Stimulated activated CD4-positive, alpha-beta T cell treated with anti-CD3 and anti-CD28 coated beads, Interleukin-4, amount 100 ng/mL, for 1 hour (primary cell): ENCODE results near the gene CLCA2.

ENCODE experiments used
- DNase-seq: peaks from one replicate; pipeline ENCODE4 v3.0.0-alpha.2; 2020

Gene CLCA2, protein sequence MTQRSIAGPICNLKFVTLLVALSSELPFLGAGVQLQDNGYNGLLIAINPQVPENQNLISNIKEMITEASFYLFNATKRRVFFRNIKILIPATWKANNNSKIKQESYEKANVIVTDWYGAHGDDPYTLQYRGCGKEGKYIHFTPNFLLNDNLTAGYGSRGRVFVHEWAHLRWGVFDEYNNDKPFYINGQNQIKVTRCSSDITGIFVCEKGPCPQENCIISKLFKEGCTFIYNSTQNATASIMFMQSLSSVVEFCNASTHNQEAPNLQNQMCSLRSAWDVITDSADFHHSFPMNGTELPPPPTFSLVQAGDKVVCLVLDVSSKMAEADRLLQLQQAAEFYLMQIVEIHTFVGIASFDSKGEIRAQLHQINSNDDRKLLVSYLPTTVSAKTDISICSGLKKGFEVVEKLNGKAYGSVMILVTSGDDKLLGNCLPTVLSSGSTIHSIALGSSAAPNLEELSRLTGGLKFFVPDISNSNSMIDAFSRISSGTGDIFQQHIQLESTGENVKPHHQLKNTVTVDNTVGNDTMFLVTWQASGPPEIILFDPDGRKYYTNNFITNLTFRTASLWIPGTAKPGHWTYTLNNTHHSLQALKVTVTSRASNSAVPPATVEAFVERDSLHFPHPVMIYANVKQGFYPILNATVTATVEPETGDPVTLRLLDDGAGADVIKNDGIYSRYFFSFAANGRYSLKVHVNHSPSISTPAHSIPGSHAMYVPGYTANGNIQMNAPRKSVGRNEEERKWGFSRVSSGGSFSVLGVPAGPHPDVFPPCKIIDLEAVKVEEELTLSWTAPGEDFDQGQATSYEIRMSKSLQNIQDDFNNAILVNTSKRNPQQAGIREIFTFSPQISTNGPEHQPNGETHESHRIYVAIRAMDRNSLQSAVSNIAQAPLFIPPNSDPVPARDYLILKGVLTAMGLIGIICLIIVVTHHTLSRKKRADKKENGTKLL

DNA sequence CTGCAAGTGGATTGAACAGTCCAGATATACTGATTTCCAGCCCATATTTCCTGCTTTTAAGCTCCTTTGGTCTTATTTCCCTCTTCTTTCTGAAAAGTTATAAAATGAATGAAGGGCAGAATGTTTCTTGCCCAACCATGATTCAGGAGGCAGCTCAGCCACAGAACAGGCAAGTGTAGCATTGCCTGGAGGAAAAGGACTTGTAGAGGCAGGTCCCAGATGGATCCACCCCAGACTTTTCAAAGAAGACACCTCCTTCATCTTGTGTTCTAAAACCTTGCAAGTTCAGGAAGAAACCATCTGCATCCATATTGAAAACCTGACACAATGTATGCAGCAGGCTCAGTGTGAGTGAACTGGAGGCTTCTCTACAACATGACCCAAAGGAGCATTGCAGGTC lies at the start of gene CLCA2:
CLCA2 (plus strand) TSS at position 299 of the 400 bp plus-strand sequence; CDS start at position 376, 77 bp downstream.
- DNase-seq: no peak

DNA sequence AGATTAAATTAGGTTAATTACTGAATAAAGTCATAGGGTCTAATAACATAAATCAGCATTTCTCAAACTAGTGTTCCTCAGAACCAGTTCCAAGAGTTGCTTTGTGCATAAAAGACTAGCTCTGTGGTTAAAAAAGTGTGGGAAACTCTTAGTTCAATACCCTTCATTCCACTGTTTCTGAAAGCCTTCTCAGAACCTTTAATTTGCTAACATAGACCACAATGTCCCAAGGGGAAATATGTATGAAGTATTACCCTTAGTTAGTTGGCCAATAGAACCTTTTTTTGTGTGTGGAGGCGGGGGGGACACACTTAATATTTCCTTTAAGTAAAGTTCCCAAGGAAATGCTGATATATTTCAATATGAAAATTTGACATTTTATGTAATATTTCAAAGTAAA lies 48.3 kb upstream of the CLCA2 start:
- DNase-seq: no peak

DNA sequence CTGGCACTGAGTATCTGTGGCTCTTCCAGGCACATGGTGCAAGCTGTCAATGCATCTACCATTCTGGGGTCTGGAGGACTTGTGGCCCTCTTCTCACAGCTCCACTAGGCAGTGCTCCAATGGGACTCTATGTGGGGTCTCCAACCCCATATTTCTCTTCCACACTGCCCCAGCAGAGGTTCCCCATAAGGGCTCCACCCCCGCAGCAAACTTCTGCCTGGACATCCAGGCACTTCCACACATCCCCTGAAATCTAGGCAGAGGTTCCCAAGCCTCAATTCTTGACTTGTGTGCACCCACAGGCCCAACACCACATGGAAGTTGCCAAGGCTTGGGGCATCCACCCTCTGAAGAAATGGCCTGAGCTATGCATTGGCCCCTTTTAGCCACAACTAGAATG lies 46.6 kb upstream of the CLCA2 start:
- DNase-seq: no peak

DNA sequence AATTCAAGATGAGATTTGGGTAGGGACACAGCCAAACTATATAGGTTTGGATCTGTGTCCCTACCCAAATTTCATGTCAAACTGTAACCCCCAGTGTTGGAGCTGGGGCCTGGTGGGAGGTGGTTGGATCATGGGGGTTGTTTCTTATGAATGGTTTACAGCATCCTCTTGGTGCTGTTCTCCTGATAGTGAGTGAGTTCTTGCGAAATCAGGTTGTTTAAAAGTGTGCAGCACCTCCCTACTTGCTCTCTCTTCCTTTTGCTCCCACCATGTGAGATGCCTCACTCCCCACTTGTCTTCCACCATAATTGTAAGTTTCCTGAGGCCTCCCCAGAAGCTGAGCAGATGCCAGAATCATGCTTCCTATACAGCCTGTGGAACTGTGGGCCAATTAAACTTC lies 45.2 kb upstream of the CLCA2 start:
- DNase-seq: no peak

DNA sequence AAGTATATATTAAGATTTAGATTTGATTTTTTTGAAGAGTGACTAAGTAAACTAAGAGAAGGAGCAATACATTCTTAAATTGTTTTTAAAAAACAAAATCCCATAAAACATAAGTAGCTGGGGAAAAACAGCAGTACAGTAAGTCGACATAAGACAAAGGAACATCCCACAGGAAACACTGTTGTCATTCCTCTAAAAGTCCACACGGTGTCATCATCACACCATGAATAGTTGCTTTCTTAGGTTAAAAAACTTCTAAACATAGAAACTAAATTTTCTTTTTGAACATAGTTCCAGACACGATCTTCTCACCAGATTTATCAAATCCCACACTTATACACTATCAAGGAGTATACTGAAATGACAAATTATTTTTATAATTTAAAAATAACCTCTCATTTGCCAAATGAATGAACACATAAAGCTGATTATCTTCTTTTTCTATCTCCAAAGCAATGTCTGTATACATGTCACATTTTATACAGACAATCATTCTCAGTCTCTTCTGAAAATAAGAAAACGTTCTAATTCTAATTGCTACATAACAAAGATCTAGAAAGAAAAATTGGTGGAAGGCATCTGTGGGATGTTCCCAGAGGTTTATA lies 43.6 kb upstream of the CLCA2 start:
- DNase-seq: no peak

DNA sequence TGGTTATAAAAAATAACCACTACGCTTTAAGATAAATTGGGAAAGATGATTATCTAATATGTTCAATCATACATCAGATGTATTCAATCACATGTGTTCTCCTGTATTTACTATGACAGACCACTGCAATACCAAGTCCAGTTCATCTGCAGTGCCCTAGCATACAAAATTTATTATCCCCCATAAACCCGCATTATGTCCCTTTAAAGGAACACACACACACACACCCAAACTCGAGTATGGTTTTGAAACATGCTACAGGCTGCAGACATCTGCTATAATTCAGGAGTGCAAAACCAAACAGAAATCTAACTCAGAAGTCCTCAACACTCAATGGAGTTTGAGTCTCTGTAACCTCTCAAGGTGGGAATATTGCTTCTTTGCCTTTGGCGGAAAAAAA lies 42.7 kb upstream of the CLCA2 start:
- no peak for DNase-seq

DNA sequence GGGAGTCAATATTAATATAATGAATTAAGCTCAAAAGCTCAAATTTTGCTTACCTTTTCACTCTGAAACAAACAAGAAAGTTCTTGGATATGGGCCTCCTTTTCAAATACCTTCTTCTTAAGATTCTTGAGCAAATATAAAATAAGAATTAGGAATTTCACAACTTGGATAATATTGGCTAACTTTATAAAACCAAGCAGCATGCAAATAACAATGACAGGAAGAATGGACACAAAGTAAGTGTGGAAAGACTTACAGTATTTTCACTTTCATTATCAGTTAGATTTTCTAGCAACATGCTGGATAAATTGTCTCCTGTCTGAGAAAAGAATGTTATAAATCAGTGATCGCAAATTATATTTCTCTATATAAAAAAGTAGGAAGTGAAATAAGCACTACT lies 41.1 kb upstream of the CLCA2 start:
- no peak for DNase-seq

DNA sequence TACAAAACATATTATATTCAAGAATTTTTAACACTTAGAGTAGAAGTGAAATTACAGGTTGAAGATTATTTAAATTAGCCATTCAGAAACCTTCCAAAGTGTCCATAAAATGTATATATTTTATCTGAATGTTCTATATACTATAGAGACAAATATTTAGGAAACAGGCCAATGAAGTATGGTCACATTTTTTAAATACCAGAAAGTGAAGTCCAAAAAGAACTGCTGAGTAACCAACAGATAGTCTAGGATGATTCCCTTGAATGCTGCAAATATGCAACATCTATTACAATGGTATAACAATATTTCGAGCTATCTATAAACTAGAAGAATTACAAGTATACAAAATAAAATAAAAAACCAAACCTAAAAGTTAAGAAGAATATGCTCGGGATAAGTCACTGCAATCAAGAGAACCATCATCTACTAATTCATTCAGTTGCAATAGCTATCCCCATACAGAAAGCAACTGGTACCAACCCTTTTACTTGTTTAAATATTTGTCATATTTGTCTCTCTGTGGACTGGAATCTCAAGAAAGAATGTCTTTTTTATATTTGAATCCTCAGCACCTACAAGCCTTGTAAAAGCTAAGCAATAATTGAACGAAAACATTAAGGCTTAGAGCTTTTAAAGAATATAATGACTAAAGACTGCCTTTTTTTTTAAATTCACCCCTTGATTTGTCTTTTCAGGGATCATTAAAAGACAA lies 35.9 kb upstream of the CLCA2 start:
- DNase-seq: no peak

DNA sequence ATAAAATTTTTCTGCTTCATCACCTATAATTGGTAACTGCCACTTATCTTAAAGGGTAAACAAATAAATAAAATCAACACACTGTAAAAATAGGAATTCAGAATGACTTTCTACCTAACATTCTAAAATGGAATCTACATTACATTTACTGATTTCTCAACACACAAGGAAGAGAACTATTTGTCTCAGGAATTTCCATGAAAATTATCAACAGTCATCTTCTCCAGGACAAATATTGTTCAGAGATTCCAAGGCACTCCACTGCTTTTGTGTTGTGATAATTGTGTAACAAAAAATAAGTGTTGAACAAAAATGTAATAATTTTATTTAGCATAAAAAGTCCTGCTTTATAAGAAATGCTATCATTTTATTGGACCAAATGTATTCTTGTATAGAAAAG lies 35.2 kb upstream of the CLCA2 start:
- no peak for DNase-seq

DNA sequence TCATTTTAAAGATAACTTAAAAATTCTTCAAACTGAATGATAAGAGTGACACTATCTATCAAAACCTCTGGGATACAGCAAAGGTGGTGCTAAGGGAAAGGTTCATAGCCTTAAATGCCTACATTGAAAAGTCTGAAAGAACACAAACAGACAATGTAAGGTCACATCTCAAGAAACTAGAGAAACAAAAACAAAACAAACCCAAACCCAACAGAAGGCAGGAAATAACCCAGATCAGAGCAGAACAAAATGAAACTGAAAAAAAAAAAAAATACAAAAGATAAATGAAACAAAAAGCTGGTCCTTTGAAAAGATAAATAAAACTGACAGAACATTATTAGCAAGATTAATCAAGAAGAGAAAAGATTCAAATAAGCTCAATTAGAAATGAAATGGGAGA lies 34.7 kb upstream of the CLCA2 start:
- no peak for DNase-seq

DNA sequence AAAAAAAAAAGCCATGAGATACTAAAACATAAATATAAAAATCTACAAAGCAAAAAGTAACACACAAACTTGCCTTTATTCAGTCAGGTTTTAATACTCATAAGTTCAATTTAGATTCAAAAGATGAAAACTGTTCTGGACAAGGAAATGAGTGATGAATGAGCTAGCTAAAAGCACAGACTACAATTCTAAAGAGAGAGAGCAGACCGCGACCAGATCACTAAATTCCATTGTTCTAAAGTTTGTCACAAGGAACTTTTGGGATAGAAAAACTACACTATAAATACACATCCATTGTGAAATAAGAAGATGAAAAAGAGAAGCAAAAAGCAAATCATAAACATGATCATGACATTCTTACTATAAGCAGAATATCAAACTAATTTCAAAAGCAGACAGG lies 29.6 kb upstream of the CLCA2 start:
- DNase-seq: no peak

DNA sequence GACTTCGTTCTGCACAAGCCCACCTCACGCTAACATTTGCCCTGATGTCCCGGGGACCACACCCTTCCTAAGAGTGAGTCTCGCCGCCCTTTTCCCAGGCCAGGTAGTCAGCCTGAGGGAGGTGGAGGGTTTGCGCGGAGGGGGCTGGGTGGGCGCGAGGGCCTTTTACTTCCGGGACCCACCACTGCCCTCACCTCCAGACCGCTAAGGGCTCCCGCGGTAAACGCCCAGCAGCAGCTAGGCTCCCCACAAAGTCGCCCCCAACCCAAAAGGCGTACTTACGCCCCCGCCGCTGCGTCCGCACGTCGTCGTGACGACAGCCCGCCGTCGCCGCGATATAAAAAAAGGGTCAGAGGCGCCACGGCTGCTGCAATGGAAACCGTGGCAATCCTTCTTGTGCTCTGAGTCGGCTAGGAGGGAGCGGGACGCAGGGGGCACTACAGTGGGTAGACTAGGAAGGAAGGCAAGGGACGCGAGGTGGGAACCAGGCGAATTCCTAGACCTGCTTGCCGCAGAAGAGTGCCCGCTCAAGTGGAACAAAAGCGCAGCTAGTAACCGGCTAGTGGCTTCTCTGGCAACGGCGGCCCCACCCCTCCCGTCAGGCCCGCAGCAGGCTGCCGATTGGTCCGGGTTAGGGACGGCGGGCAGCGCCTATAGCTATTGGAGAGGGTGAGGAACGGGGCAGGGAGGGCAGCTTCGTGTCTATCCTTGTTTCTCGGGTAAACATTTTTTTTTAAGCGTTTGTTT lies 28.0 kb upstream of the CLCA2 start, which contains the start of gene ODF2L:
ODF2L (minus strand) TSS at position 573 of the 747 bp plus-strand sequence. CDS start 9,296 bp downstream, outside the sequence.
- DNase-seq: peak; percentile 86

DNA sequence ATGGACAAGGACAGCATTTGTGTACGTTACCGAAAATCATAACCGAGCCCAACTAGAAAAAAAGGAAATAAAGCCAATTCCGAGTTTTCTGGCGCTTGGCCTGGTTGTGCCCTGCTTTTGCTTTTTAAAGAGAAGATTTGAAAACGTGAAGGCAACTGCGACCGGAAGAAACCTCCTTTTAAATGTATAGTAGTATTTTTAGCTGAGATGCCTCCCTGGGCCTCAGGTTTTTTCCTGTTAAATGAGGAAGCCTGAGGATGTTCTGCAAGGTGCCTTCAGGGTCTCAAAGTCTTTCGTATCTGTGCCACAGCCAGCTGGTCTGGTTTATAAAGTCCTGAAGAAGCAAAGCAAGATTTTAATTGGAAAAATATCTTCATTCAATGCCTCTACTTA lies 27.5 kb upstream of the CLCA2 start:
- no peak for DNase-seq

DNA sequence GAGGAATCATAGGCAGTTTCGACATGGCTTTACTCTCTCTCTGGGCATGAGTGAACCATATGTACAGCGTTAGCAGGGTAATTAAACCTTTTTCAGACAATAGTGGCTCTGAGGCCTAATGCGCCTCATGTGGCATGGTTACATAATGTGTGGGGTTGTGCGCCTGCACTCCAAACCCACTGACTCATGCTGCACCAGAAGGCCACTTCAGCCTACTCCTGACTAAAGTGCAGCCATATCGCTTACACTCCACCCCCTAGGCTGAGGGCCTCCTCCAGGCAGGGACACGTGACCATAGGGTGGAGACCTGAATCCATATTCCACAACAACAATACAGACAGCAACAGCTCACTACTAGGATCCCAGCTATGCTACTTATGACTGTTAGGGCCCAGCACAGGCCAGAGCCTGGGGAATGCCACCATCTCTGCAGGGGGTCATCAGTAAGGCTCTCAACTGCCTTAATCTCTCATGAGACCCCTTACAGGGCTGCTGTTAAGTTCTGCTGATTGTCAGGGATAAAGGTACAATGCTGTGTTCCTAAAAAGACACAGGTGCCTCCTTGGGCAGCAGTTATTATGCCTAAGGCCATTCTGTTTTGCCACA lies 14.5 kb upstream of the CLCA2 start:
- DNase-seq: no peak

DNA sequence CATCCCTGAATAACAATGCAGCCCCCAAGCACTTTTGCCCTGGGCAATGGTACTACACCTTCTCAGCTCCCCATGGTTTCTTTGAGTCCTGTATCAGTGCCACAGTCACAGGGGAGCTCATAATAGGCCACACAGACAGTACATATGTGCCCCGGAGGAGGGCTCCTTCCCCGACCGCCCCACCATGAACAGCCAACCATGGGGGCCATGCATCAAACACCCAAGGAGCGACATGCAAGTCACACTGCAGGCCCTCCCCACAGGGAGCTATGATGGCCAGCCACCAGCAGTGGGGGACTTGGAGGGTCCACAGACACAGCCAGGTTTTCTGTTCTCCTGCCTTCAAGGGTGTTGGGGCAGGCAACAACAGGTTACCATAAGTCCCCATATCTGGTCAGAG lies 13.1 kb upstream of the CLCA2 start:
- no peak for DNase-seq

DNA sequence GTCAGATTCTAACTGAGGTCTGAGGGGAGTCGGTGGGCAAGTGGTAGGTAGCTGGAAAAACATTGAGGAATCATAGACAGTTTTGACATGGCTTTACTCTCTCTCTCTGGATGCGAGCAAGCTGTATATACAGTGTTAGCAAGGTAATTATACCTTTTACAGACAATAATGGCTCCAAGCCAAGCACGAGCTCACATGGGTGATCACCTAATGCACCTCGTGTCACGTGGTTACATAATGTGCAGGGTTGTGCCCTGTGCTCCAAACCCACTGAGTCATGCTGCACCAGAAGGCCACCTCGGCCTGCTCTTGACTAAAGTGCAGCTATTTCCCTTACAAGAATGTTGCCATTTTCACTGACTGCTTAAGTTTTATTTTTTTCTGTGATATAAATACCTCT lies 7.6 kb upstream of the CLCA2 start:
- DNase-seq: no peak

DNA sequence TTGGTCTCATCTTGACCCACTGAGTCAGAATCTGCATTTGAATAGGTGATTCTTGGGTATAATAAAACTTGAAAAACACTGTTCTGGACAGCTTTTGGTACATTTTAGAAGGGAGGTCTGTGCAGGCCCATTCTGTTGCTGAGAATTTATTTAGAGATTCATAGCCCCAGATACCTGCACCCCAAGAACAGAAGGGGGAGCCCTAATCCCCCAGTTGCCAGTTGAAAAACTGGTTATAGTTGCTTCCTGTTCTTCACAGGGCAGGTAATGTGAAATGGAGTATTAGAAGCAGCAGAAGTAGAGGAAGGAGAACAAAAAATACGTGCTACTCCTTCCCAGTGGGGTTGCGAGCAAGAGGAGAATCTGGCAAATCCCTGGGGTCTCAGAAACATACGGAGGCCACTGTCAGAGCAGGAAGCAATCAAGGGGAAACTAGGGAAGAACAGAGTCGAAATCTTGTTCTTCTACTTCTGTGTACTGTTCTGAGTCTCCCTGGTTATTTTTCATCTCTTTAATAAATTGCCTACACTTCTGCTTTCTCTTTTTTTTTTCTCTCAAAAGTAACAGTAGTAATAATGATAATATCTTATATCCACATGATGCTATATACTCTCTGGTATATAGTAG lies 4.6 kb upstream of the CLCA2 start:
- DNase-seq: peak; percentile 20

DNA sequence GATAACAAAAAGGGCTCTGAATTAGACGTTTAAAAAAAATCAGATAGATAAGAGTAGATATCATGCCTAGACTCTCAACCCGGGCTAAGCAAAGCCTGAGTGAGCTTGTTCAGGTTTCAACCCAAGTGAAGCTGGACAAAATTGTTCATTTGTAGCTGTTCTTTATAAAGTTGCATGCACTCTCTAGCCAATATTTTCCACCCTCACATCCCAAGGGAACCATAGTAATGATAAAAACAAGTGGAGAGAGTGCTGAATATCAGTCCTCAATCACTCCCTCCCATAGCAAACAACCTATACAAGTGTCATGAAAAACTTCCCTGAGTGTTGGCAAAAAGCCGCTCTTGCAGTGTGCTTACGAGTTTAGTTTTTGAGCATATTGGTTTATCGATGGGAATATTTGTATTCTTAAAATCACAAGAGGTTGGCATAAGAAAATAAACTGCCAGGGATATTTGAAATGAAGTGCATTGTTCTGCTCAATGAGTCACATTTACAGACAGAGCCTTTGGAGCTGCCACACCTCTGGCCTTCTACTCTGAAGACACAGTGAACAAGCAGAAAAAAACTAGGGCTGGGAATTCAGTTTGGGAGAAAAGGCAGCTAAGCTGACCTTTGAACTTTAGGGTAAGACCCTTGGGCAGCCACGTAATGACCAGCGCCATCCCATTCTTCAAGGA lies 2.2 kb upstream of the CLCA2 start:
- DNase-seq: no peak

DNA sequence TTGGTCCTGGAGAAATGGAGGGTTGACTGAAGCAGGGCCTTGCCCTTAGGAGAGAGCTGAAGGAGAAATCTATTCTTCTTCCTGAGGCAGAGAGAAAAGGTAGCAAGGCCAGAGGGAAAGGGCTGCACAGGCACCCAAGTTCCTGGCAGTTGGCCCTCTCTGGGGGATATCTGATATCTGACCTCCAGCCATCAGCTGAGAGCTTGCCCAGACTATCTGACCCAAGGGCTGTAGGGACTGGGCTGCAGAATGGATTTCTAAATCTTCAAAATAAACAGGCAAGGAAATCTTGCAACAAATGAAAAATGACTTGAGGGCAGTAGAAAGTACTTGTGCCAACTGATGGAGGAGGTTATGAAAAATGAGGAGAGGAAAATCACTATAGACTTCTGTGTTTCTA lies 498 bp upstream of the CLCA2 start:
- DNase-seq: no peak

DNA sequence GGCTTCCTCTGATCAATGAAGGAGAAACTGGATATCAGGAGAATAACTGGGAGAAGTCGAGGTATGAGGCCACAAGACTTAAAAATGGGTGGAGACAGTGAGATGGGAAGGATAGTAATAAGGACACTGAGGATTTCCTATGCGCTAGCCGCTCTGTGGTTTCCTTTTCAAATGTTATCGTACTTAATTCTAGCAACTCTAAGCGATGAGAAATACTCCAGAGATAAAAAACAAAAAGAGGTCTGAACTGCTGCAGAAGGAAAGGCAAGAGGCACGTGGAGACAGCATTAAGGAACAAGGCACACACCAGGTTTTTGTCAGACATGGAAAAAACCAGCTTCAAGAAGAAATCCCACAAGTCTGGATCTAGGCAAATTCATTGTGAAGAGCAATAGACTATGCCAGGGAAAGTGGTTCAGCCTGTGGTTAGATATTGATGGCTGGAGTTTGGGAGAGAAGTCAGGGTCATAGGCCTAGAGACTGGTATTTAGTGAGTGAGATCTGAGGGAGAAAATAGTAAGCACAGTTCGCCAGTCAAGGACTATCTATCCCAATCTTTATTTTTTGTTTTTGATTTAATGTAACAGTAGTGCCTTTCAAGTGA lies 5.3 kb downstream of the CLCA2 start:
- DNase-seq: no peak
